K562 (cell line): ENCODE results near the gene RFNG.

Experiments used
- POLR2AphosphoS5 ChIP-seq: IDR thresholded peaks from 2 replicates; pipeline ENCODE4 v1.6.1; 2011; ENCODE audit warnings: mild to moderate bottlenecking, low read depth, low read length, moderate library complexity; ENCODE audit not compliant: control insufficient read depth, insufficient read depth
- RAD21 ChIP-seq, 2 experiments: fragments of 250-450 bp in 1 of 2; fragments of 450-650 bp in 1 of 2; sonication (Bioruptor Pico) in 1 of 2; formaldehyde crosslinking in 1 of 2; IDR thresholded peaks in 1 of 2; conservative IDR thresholded peaks in 1 of 2; 2 replicates each; pipeline versions ENCODE4 v1.4.0 to v1.8.0; 2020 to 2022; ENCODE audit warnings: mild to moderate bottlenecking in 2 of 2, moderate library complexity in 1 of 2
- ZBTB7A ChIP-seq: IDR thresholded peaks from 2 replicates; pipeline ENCODE4 v1.6.1; 2011; ENCODE audit warnings: low read depth, mild to moderate bottlenecking, low read length, moderate library complexity, borderline replicate concordance; ENCODE audit not compliant: control insufficient read depth
- ZNF175 ChIP-seq: fragments of 200-800 bp; sonication (Bioruptor generic); IDR thresholded peaks from 2 replicates; pipeline ENCODE4 v1.6.1; 2016; ENCODE audit warnings: low read depth, mild to moderate bottlenecking, missing genetic modification characterization, missing compliant biosample characterization

DNA sequence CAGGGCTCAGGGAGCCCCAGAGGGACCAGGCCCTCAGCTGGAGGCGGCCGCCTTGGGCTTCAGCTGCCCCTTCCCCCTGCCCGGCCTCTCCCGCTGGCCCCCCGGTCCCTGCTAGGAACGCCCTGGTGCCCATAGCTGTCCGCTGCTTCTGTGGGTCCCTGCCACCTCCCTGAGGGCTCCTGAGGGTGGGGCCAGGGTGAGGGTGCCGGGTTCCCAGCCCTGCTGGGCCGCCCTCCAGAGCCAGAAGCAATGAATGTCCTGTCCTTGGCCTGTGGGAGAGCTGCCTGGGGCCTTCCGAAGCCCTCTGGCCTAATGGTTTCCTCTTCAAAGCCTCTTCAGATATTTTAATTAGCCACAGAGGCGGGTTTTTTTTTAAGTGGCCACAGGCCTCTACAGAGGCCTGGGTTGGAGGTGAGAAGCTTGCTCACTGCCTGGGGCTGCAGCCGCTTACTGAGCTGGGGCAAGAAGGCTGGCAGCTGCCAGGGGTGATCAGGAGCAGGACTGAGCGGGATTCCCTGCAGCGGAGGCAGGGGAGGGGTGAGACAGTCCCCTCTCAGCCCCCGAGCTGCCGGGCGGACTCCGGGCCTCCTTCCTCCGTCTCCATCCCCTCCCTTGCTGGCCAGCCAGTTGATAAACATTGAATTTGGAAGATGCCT is 38.8 kb downstream of the RFNG start:
- TF ChIP-seq ZBTB7A (no peak), ZNF175 (CRISPR knock-in tag) (no peak), POLR2AphosphoS5 (no peak), RAD21 (CRISPR knock-in tag; conservative IDR thresholded peaks at IDR 0.05 in 1 of 2, IDR thresholded peaks at IDR 0.05 in 1 of 2) (no peak)
